SK-N-SH treated with all-trans-retinoic acid at 6 μM for 48 hours (cell line): Measurements from ENCODE around the gene IQCH.

Experiments used
- ATAC-seq: fragments of 200-7000 bp; cut with Tn5 transposase; 3 replicates; pipeline ENCODE4 v1.9.1; 2020; ENCODE audit warnings: mild to moderate bottlenecking, moderate library complexity
- ARNTL ChIP-seq: fragments of 450-650 bp; formaldehyde crosslinking; IDR thresholded peaks from 2 replicates; pipeline ENCODE4 v1.5.0; 2020; ENCODE audit warnings: low read depth, mild to moderate bottlenecking, moderate library complexity, borderline replicate concordance
- BACH2 ChIP-seq: fragments of 250-450 bp; sonication (Bioruptor Pico); IDR thresholded peaks from 2 replicates; pipeline ENCODE4 v1.9.0; 2021; ENCODE audit warnings: mild to moderate bottlenecking, borderline replicate concordance
- CSDC2 ChIP-seq: fragments of 250-450 bp; sonication (Bioruptor Pico); IDR thresholded peaks from 2 replicates; pipeline ENCODE4 v1.5.0; 2020; ENCODE audit warnings: mild to moderate bottlenecking, moderate library complexity
- GLIS3 ChIP-seq: fragments of 250-450 bp; sonication (Bioruptor Pico); IDR thresholded peaks from 2 replicates; pipeline ENCODE4 v1.5.0; 2020; ENCODE audit warnings: mild to moderate bottlenecking, moderate library complexity
- ISL1 ChIP-seq: fragments of 250-450 bp; sonication (Bioruptor Pico); IDR thresholded peaks from 2 replicates; pipeline ENCODE4 v2.1.2; 2022; ENCODE audit warnings: mild to moderate bottlenecking, moderate library complexity
- OSR1 ChIP-seq: fragments of 250-450 bp; sonication (Bioruptor Pico); IDR thresholded peaks from 2 replicates; pipeline ENCODE4 v1.8.0; 2022; ENCODE audit warnings: moderate library complexity, mild to moderate bottlenecking, inconsistent platforms
- PPARA ChIP-seq: fragments of 250-450 bp; sonication (Bioruptor Pico); IDR thresholded peaks from 2 replicates; pipeline ENCODE4 v1.5.0; 2020; ENCODE audit warnings: mild to moderate bottlenecking, borderline replicate concordance
- RARB ChIP-seq: fragments of 250-450 bp; sonication (Bioruptor Pico); IDR thresholded peaks from 2 replicates; pipeline ENCODE4 v1.8.0; 2021; ENCODE audit warnings: mild to moderate bottlenecking, moderate library complexity
- SNAI2 ChIP-seq: fragments of 250-450 bp; sonication (Bioruptor Pico); IDR thresholded peaks from 2 replicates; pipeline ENCODE4 v1.5.0; 2020; ENCODE audit warnings: mild to moderate bottlenecking, moderate library complexity
- TCF4 ChIP-seq: fragments of 250-450 bp; sonication (Bioruptor Pico); IDR thresholded peaks from 2 replicates; pipeline ENCODE4 v1.8.0; 2021; ENCODE audit warnings: mild to moderate bottlenecking, moderate library complexity, borderline replicate concordance
- ZC3H10 ChIP-seq: fragments of 250-450 bp; sonication (Bioruptor Pico); IDR thresholded peaks from 2 replicates; pipeline ENCODE4 v1.5.1; 2021; ENCODE audit warnings: mild to moderate bottlenecking, moderate library complexity
- ZFP3 ChIP-seq: fragments of 250-450 bp; sonication (Bioruptor Pico); IDR thresholded peaks from 2 replicates; pipeline ENCODE4 v1.5.0; 2020; ENCODE audit warnings: mild to moderate bottlenecking, moderate library complexity
- ZFP30 ChIP-seq: fragments of 450-650 bp; formaldehyde crosslinking; IDR thresholded peaks from 2 replicates; pipeline ENCODE4 v1.5.0; 2022; ENCODE audit warnings: mild to moderate bottlenecking, moderate library complexity
- ZNF565 ChIP-seq: fragments of 450-650 bp; formaldehyde crosslinking; conservative IDR thresholded peaks from 2 replicates; pipeline ENCODE4 v1.5.0; 2020; ENCODE audit warnings: low read depth, mild to moderate bottlenecking, moderate library complexity
- ZNF70 ChIP-seq: fragments of 450-650 bp; formaldehyde crosslinking; IDR thresholded peaks from 2 replicates; pipeline ENCODE4 v1.5.0; 2020; ENCODE audit warnings: mild to moderate bottlenecking, moderate library complexity
- ZNF8 ChIP-seq: fragments of 450-650 bp; formaldehyde crosslinking; IDR thresholded peaks from 2 replicates; pipeline ENCODE4 v1.5.0; 2020; ENCODE audit warnings: mild to moderate bottlenecking, moderate library complexity
- TF ChIP-seq, protein P1 (sequence below): fragments of 250-450 bp; sonication (Bioruptor Pico); IDR thresholded peaks from 2 replicates; pipeline ENCODE4 v1.8.0; 2020; ENCODE audit warnings: mild to moderate bottlenecking, moderate library complexity, borderline replicate concordance
- TF ChIP-seq, protein P2 (sequence below): fragments of 250-450 bp; sonication (Bioruptor Pico); IDR thresholded peaks from 2 replicates; pipeline ENCODE4 v1.5.1; 2020; ENCODE audit warnings: low read depth, mild to moderate bottlenecking, moderate library complexity
- TF ChIP-seq, protein P3 (sequence below): fragments of 250-450 bp; sonication (Bioruptor Pico); IDR thresholded peaks from 2 replicates; pipeline ENCODE4 v1.8.0; 2021; ENCODE audit warnings: low read depth, mild to moderate bottlenecking, moderate library complexity, borderline replicate concordance
- TF ChIP-seq, protein P4 (sequence below): fragments of 250-450 bp; sonication (Bioruptor Pico); IDR thresholded peaks from 2 replicates; pipeline ENCODE4 v1.5.0; 2020; ENCODE audit warnings: mild to moderate bottlenecking, moderate library complexity
- TF ChIP-seq, protein P5 (sequence below): fragments of 250-450 bp; sonication (Bioruptor Pico); IDR thresholded peaks from 2 replicates; pipeline ENCODE4 v1.5.1; 2021; ENCODE audit warnings: mild to moderate bottlenecking, moderate library complexity

Gene IQCH

DNA sequence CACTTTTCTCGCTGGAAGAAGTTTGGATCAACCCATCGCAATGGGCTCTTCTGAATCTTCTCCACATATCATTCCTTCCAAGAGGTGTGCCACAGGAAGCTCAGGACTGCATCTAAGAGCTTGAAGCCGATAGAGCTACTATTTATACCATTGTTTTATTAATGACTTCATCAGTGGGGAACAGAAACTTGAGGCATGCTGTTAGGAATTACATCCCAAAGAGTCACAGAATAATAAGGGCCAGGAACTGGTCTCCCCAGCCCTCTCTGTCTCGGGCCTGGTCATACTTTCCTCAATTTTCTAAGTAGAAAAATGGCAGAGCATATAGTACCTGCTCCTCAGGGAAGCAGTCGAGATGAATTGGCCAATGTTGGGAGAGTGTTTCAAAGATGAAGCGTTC, 249.5 kb downstream of the IQCH start:
- TF ChIP-seq ZNF70 (CRISPR knock-in tag) = no peak
- TF ChIP-seq SNAI2 (CRISPR knock-in tag) = no peak
- ATAC-seq = no peak

DNA sequence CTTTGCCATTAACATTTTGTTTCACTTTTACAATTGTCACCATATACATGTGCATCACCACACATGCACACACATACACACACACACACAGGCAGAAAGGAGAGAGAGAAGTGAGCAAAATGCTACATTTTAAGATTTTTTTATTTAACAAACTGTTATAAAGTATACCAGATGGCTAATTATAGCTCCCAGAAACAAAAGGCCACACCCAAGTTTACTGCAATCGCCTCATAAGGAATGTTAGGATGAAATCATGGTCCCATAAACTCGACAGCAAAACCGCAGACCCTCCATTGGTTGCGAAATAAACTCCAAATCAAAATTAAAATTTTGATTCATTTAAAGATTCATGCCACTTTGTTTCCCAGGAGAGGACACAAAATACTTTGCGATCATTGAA, 250.2 kb downstream of the IQCH start:
- TF ChIP-seq TCF4 (CRISPR knock-in tag) = no peak
- TF ChIP-seq RARB (CRISPR knock-in tag) = no peak
- ATAC-seq = no peak

DNA sequence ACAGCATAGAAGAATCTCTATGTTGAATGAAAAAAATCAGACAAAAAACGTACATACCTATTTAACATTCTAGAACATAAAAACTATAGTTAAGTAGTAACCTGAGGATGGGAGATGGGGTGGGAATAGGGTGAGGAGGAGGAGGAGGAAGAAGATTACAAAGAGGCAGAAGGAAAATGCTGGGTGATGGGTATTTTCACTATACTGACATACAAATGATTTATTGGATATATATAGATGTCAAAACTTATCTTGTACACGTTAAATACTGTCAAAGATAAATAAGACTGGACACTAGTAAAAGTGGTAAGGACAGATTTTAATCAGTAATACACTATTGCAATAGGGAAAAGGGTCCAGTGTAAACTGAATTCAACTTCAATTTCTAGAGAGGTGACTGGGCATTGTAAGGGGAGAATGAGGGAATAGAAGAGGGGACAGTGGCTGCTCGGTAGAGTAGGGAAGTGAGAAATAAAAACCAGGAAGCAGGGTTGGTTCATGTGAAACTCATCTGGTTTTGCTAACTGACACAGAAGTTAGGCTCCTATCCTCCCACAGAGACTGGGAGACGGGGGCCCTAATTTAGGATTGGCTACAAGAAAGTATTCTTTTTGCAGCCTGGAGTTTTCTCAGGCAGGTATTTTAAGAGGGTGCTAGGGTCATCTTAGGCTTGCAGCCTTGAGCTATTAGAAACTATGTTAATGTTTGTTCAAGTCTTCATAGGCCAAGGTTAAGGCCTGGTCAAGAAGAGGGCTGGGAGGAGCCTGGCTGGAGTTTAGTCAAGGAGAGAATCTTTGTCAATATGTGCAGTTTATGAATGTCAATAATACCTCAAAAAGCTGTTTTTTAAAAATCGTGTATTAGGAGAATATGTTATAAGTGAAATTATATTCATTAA, 251.3 kb downstream of the IQCH start:
- ATAC-seq = no peak
- no peak for TF ChIP-seq OSR1 (CRISPR knock-in tag)
- TF ChIP-seq GLIS3 = no peak
- TF ChIP-seq, protein P1, sequence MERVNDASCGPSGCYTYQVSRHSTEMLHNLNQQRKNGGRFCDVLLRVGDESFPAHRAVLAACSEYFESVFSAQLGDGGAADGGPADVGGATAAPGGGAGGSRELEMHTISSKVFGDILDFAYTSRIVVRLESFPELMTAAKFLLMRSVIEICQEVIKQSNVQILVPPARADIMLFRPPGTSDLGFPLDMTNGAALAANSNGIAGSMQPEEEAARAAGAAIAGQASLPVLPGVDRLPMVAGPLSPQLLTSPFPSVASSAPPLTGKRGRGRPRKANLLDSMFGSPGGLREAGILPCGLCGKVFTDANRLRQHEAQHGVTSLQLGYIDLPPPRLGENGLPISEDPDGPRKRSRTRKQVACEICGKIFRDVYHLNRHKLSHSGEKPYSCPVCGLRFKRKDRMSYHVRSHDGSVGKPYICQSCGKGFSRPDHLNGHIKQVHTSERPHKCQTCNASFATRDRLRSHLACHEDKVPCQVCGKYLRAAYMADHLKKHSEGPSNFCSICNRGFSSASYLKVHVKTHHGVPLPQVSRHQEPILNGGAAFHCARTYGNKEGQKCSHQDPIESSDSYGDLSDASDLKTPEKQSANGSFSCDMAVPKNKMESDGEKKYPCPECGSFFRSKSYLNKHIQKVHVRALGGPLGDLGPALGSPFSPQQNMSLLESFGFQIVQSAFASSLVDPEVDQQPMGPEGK (CRISPR knock-in tag) = no peak
- TF ChIP-seq ZNF8 (CRISPR knock-in tag) = no peak
- no peak for TF ChIP-seq ZNF565 (CRISPR knock-in tag)
- TF ChIP-seq, protein P2, sequence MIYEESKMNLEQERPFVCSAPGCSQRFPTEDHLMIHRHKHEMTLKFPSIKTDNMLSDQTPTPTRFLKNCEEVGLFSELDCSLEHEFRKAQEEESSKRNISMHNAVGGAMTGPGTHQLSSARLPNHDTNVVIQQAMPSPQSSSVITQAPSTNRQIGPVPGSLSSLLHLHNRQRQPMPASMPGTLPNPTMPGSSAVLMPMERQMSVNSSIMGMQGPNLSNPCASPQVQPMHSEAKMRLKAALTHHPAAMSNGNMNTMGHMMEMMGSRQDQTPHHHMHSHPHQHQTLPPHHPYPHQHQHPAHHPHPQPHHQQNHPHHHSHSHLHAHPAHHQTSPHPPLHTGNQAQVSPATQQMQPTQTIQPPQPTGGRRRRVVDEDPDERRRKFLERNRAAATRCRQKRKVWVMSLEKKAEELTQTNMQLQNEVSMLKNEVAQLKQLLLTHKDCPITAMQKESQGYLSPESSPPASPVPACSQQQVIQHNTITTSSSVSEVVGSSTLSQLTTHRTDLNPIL (CRISPR knock-in tag) = no peak
- no peak for TF ChIP-seq ZFP3 (CRISPR knock-in tag)
- TF ChIP-seq, protein P3, sequence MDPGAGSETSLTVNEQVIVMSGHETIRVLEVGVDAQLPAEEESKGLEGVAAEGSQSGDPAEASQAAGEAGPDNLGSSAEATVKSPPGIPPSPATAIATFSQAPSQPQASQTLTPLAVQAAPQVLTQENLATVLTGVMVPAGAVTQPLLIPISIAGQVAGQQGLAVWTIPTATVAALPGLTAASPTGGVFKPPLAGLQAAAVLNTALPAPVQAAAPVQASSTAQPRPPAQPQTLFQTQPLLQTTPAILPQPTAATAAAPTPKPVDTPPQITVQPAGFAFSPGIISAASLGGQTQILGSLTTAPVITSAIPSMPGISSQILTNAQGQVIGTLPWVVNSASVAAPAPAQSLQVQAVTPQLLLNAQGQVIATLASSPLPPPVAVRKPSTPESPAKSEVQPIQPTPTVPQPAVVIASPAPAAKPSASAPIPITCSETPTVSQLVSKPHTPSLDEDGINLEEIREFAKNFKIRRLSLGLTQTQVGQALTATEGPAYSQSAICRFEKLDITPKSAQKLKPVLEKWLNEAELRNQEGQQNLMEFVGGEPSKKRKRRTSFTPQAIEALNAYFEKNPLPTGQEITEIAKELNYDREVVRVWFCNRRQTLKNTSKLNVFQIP (CRISPR knock-in tag) = no peak
- no peak for TF ChIP-seq RARB (CRISPR knock-in tag)
- no peak for TF ChIP-seq PPARA
- no peak for TF ChIP-seq ARNTL
- TF ChIP-seq BACH2 (CRISPR knock-in tag) = no peak
- TF ChIP-seq SNAI2 (CRISPR knock-in tag) = no peak
- TF ChIP-seq CSDC2 (CRISPR knock-in tag) = no peak
- no peak for TF ChIP-seq ZC3H10 (CRISPR knock-in tag)
- TF ChIP-seq ISL1 = no peak
- TF ChIP-seq, protein P4, sequence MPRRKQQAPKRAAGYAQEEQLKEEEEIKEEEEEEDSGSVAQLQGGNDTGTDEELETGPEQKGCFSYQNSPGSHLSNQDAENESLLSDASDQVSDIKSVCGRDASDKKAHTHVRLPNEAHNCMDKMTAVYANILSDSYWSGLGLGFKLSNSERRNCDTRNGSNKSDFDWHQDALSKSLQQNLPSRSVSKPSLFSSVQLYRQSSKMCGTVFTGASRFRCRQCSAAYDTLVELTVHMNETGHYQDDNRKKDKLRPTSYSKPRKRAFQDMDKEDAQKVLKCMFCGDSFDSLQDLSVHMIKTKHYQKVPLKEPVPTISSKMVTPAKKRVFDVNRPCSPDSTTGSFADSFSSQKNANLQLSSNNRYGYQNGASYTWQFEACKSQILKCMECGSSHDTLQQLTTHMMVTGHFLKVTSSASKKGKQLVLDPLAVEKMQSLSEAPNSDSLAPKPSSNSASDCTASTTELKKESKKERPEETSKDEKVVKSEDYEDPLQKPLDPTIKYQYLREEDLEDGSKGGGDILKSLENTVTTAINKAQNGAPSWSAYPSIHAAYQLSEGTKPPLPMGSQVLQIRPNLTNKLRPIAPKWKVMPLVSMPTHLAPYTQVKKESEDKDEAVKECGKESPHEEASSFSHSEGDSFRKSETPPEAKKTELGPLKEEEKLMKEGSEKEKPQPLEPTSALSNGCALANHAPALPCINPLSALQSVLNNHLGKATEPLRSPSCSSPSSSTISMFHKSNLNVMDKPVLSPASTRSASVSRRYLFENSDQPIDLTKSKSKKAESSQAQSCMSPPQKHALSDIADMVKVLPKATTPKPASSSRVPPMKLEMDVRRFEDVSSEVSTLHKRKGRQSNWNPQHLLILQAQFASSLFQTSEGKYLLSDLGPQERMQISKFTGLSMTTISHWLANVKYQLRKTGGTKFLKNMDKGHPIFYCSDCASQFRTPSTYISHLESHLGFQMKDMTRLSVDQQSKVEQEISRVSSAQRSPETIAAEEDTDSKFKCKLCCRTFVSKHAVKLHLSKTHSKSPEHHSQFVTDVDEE (CRISPR knock-in tag) = no peak
- no peak for TF ChIP-seq ZNF70 (CRISPR knock-in tag)

DNA sequence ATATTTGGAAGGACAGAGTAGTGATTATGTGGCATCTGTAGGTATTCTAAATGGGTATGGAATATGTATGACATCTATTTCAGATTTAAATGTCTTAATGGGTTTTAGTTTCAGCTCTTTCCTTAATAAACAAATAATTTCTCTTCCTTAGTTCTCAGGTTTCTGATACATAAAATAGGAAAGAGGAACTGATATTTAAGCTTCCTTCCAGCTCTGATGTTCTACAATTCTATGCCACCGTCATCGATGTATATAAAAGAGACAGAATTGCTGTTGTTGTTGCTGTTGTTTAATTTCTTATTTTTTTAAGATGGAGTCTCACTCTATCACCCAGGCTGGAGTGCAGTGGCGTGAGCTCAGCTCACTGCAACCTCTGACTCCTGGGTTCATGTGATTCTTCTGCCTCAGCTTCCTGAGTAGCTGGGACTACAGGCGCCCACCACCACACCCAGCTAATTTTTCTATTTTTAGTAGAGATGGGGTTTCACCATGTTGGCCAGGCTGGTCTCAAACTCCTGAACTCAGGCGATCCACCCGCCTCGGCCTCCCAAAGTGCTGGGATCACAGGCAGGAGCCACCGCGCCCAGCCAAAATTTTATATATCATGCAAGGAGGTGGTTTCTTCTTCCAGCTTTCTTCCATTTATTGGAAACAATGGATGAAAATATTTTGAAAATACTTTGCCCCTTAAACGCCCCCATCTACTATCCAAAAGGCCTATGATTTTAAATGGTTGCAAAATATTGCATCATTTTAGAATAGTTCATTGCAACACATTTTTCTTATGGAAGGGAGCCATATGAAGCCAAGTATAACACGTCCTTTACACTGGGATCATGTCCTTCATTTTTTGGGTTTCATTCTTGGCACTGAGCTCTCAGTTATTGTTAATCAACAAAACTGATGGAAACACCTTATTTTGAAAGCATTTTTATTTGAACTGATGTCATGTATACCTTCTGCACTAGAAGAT, 252.5 kb downstream of the IQCH start:
- no peak for ATAC-seq
- TF ChIP-seq ZNF565 (CRISPR knock-in tag) (no peak), ZFP30 (CRISPR knock-in tag) (no peak), PPARA (no peak), ZC3H10 (CRISPR knock-in tag) (no peak), ZNF70 (CRISPR knock-in tag) (no peak), SNAI2 (CRISPR knock-in tag) (no peak), ARNTL (no peak), BACH2 (CRISPR knock-in tag) (no peak), CSDC2 (CRISPR knock-in tag) (no peak)
- TF ChIP-seq, protein P5, sequence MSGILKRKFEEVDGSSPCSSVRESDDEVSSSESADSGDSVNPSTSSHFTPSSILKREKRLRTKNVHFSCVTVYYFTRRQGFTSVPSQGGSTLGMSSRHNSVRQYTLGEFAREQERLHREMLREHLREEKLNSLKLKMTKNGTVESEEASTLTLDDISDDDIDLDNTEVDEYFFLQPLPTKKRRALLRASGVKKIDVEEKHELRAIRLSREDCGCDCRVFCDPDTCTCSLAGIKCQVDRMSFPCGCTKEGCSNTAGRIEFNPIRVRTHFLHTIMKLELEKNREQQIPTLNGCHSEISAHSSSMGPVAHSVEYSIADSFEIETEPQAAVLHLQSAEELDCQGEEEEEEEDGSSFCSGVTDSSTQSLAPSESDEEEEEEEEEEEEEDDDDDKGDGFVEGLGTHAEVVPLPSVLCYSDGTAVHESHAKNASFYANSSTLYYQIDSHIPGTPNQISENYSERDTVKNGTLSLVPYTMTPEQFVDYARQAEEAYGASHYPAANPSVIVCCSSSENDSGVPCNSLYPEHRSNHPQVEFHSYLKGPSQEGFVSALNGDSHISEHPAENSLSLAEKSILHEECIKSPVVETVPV = no peak
- TF ChIP-seq, protein P3 (CRISPR knock-in tag) = no peak
